RWPE2 (cell line): ENCODE results near the gene TAF10.

Source experiments
- ATAC-seq: fragments of 200-7000 bp; cut with Tn5 transposase; 3 replicates; pipeline ENCODE4 v1.9.1; 2021; ENCODE audit warnings: low read depth
- DNase-seq: peaks from one replicate; pipeline ENCODE4 v3.0.0-alpha.2; 2020; ENCODE audit warnings: low spot score
- H3K27ac ChIP-seq: fragments of 450-650 bp; 2 replicates; pipeline ENCODE4 v1.5.1; 2017; ENCODE audit warnings: mild to moderate bottlenecking; ENCODE audit not compliant: poor library complexity, severe bottlenecking
- H3K27me3 ChIP-seq: fragments of 250-450 bp; sonication (Bioruptor Pico); 2 replicates; pipeline ENCODE4 v1.5.1; 2021; ENCODE audit warnings: mild to moderate bottlenecking, moderate library complexity; ENCODE audit not compliant: insufficient read depth, poor library complexity, severe bottlenecking
- H3K36me3 ChIP-seq: fragments of 250-450 bp; sonication (Bioruptor Pico); 2 replicates; pipeline ENCODE4 v1.5.1; 2020; ENCODE audit warnings: low read depth, mild to moderate bottlenecking, moderate library complexity
- H3K4me1 ChIP-seq: fragments of 250-450 bp; sonication (Bioruptor Pico); 2 replicates; pipeline ENCODE4 v1.5.1; 2021; ENCODE audit warnings: mild to moderate bottlenecking, moderate library complexity; ENCODE audit not compliant: insufficient read depth, poor library complexity, severe bottlenecking
- H3K4me3 ChIP-seq: fragments of 250-450 bp; sonication (Bioruptor Pico); 2 replicates; pipeline ENCODE4 v1.5.1; 2021; ENCODE audit warnings: mild to moderate bottlenecking, moderate library complexity; ENCODE audit not compliant: severe bottlenecking
- H3K9me3 ChIP-seq: fragments of 250-450 bp; sonication (Bioruptor Pico); 2 replicates; pipeline ENCODE4 v1.5.1; 2021; ENCODE audit warnings: mild to moderate bottlenecking, moderate library complexity; ENCODE audit not compliant: severe bottlenecking
- TF ChIP-seq, protein P1 (sequence below): fragments of 450-650 bp; IDR thresholded peaks from one replicate; pipeline ENCODE4 v1.5.1; 2017; ENCODE audit warnings: mild to moderate bottlenecking, moderate library complexity; ENCODE audit not compliant: poor library complexity, severe bottlenecking

Gene TAF10

DNA sequence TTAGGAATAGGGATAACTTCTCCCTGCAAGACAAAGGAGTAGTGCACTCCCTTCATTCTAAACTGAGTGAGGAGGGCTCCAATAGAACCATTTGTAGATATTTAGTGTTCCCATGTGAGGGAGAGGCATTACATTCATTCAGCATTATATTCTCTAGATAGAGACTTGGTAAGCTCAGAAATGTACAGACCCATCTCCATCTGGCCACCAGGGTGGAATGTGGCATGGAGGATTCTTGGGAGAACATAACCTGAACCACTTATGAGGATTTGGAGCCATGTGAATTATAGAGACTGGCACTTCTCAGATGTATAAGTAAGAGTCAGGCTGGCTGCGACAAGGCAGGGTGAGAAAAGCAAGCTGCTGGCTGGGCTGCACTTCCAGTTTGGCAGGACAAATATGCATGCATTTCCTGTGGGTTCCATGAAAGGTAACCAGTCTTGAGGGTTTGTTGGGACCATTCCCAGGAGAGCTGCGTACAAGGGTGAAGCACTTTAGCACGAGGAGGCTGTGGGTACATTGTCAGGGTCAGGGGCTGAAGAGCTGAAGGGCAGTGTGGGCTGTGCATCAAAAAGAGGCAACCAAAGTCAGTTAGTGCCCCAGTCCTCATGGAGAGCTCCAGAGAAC, 17.8 kb downstream of the TAF10 start:
- no peak for ATAC-seq
- peaks cover 33% of the 10 kb centered on the region for H3K36me3 ChIP-seq
- TF ChIP-seq, protein P1, sequence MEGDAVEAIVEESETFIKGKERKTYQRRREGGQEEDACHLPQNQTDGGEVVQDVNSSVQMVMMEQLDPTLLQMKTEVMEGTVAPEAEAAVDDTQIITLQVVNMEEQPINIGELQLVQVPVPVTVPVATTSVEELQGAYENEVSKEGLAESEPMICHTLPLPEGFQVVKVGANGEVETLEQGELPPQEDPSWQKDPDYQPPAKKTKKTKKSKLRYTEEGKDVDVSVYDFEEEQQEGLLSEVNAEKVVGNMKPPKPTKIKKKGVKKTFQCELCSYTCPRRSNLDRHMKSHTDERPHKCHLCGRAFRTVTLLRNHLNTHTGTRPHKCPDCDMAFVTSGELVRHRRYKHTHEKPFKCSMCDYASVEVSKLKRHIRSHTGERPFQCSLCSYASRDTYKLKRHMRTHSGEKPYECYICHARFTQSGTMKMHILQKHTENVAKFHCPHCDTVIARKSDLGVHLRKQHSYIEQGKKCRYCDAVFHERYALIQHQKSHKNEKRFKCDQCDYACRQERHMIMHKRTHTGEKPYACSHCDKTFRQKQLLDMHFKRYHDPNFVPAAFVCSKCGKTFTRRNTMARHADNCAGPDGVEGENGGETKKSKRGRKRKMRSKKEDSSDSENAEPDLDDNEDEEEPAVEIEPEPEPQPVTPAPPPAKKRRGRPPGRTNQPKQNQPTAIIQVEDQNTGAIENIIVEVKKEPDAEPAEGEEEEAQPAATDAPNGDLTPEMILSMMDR = no peak
- H3K4me3 ChIP-seq = no peak overlapping the region
- no peak for DNase-seq
- no peaks in the 10 kb centered on the region for H3K27me3 ChIP-seq
- no peaks in the 10 kb centered on the region for H3K9me3 ChIP-seq
- H3K27ac ChIP-seq = no peak overlapping the region
- H3K4me1 ChIP-seq = no peaks in the 10 kb centered on the region

DNA sequence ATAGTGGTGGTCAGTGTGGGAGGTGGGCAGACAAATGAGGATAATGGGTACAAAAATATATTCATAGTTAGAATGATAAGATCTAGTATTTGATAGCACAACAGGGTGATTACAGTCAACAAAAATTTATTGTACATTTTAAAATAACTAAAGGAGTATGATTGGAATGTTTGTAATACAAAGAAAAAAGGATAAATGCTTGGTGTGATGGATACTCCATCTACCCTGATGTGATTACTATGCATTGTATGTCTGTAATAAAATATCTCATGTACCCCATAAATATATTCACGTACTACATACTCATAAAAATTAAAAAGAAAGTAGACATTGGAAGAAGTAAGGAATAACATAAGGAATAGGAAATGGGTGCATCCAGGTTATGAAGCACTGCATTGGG, 24.0 kb downstream of the TAF10 start:
- Histone ChIP-seq H3K27me3 (no peaks in the 10 kb centered on the region), H3K36me3 (peaks cover 10% of the 10 kb centered on the region; the same call in 1 of the 2 replicates), H3K27ac (no peak overlapping the region), H3K4me1 (no peaks in the 10 kb centered on the region), H3K4me3 (no peak overlapping the region), H3K9me3 (peaks cover 10% of the 10 kb centered on the region)
- TF ChIP-seq, protein P1 = no peak
- ATAC-seq = no peak
- no peak for DNase-seq

DNA sequence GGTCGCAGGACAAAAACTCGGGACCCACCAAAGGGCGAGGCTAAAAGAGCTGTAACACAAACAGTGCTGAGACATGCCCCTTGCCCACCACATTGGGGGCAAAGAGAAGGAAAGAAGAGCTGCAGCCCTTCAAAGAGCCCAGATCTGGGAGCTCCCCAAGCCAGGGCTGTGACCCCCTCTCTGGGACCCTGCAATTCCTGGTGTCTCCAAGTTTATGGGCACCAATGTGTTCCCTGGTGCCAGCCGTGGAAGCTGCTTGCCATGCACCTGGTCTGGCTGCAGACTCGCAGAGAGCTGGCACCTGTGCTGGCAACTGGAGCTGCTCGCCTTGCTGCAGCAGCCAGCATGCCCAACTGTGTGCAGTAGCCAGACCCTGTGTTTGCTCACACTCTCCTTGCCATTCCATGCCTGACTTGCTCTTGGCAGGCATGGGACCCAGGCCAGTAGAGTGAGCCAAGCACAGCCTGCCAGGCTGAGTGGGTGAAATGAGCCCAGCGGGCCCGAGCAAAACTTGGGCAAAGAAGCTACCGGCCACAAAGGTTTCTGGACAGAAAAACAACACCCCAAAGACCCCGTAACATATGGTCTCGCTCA, 24.6 kb downstream of the TAF10 start:
- Histone ChIP-seq H3K27me3 (no peaks in the 10 kb centered on the region), H3K27ac (no peak overlapping the region), H3K36me3 (peaks cover 10% of the 10 kb centered on the region; the same call in 1 of the 2 replicates), H3K4me3 (no peak overlapping the region), H3K4me1 (no peaks in the 10 kb centered on the region), H3K9me3 (peaks cover 10% of the 10 kb centered on the region)
- DNase-seq (no peak), ATAC-seq (peak; percentile 19; the same call in 2 of the 3 replicates)
- TF ChIP-seq, protein P1 = no peak

DNA sequence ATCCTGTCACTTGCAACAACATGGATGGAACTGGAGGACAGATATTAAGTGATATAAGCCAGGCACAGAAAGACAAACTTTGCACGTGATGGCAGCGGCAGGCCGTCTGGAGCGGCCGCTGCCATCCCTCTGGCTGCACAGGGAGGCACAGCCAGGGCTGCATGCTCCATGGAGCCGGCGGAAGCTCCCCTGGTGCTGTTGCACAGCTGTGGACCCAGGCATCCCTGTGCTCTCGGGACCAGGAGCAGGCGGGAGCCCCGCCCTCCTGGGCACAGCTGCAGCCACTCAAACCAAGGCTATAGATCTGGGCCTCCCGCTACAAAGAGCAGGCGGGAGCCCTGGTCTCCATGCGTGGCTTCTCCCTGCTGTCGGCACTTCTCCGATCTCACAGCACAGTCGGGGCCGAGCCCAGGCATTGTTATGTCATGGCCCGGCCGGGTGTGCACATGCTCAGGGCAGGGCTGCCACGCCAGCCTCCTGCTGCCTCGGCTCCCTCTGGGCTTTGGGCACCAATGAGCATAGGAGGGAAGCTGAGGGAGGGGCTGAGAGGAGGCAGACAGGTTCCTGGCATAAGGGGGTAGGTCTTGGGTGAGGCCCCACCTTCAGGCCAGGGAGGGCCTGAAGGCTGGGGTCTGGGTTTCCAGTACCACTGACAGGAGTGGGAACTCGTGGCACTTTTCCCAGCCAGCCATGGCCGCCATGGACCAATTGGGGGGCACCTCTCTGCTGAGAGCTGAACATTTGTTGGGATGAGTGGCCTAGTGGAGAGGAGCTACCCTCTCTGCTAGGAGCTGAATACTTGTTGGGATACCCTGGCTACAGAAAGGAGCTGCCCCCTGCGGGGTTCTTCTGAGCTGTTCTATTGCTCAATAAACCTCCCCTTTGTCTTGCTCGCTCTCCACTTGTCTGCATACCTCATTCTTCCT, 25.3 kb downstream of the TAF10 start:
- Histone ChIP-seq H3K4me3 (no peak overlapping the region), H3K4me1 (no peaks in the 10 kb centered on the region), H3K27me3 (no peaks in the 10 kb centered on the region), H3K27ac (no peak overlapping the region), H3K9me3 (peaks cover 10% of the 10 kb centered on the region), H3K36me3 (peaks cover 9% of the 10 kb centered on the region; the same call in 1 of the 2 replicates)
- TF ChIP-seq, protein P1 = no peak
- DNase-seq = no peak
- ATAC-seq = no peak
